HG03432 (cell line): ENCODE measurements around the gene UGT1A1.
"Not testable (repeated sequence)": the region's sequence is repeated elsewhere in the genome, so short reads cannot be mapped to it uniquely, and the experiment has no call there.

Experiments
- ATAC-seq: cut with Tn5 transposase; IDR thresholded peaks from one replicate; pipeline ENCODE4 v1.9.1; 2021; ENCODE audit warnings: mild to moderate bottlenecking, moderate library complexity; ENCODE audit not compliant: unreplicated experiment

Gene UGT1A1

DNA sequence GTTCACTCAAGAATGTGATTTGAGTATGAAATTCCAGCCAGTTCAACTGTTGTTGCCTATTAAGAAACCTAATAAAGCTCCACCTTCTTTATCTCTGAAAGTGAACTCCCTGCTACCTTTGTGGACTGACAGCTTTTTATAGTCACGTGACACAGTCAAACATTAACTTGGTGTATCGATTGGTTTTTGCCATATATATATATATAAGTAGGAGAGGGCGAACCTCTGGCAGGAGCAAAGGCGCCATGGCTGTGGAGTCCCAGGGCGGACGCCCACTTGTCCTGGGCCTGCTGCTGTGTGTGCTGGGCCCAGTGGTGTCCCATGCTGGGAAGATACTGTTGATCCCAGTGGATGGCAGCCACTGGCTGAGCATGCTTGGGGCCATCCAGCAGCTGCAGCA is at the start of gene UGT1A1:
UGT1A1 (plus strand) TSS at position 228 of the 400 bp plus-strand sequence; CDS start at position 246, 18 bp downstream.
- no peak for ATAC-seq

DNA sequence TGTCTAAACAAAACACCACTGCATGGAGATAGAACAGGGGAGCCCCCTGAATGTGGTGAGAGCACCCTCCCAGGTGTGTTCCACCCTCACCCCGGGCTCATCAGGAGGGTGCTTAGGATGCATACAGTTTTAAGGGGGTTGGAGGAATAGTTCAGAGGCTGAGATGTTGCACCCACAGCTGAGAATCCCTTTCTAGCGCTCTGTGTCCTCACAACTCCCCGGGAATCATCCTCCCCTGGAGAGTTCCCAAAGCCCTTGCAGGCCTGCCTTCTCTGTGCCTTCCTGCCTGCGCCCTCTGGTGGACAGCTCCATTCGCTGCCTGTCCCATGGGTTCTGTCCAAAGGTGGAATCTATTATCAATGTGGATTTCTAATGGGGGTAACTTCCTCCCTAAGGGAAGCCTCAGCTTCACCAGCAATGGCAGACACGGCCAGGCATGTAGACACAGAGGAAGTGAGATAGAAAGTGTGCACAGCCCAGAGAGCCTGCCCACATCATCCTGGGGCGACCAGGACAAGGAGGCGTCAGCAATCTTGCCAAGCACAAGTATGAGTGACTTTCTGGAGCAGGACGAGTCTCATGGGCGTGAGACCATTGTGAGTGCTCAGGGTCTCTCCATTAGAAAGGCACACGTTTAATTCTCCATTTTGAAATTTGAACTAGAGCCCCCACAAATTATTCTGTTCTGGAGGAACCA is 48.6 kb upstream of the UGT1A1 start:
- no peak for ATAC-seq

DNA sequence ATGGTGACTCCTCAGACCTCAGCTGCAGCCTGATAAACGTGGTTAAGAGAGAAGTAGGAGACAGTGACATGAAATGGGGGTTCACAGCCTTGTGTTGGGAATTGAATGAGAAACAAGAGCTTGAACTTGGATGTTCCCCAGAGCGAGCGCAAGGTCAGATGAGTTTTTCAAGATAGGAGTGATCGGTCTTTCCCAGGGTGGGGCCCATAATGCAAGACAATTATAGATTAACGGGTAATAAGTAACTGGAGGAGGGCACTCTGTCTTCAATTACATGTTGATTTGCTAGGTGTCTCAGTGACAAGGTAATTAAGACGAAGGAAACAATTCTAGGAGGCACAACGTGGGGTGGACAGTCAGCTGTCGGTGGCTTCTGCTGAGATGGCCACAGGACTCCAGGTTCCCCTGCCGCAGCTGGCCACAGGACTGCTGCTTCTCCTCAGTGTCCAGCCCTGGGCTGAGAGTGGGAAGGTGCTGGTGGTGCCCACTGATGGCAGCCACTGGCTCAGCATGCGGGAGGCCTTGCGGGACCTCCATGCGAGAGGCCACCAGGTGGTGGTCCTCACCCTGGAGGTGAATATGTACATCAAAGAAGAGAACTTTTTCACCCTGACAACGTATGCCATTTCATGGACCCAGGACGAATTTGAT is 47.3 kb upstream of the UGT1A1 start, which contains the start of gene UGT1A5:
UGT1A5 (plus strand) TSS at position 297 of the 651 bp plus-strand sequence; CDS start at position 382, 85 bp downstream.
- ATAC-seq = no peak

DNA sequence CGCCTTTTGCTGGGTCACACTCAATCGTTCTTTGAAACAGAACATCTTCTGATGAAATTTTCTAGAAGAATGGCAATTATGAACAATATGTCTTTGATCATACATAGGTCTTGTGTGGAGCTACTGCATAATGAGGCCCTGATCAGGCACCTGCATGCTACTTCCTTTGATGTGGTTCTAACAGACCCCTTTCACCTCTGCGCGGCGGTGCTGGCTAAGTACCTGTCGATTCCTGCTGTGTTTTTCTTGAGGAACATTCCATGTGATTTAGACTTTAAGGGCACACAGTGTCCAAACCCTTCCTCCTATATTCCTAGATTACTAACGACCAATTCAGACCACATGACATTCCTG is 46.8 kb upstream of the UGT1A1 start:
- ATAC-seq = no peak

DNA sequence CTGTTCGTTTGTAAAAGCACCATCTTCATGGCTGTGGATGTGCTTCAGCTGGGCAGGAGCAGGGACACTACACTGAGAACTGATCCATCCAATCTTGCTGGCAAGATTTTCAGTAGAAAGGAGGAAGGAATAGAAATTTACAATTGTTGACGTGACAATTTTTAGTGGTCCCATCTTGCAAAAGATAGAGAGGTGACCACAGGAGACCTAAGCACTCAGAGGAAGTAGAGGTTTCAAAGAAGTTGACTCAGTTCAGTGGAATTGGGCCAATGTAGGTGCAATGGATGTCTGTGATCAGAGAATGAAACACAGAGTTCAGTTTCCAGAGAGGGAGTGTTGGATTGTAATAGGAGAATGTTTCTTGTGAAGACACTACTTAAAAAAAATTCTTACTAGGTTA is 45.9 kb upstream of the UGT1A1 start:
- no peak for ATAC-seq

DNA sequence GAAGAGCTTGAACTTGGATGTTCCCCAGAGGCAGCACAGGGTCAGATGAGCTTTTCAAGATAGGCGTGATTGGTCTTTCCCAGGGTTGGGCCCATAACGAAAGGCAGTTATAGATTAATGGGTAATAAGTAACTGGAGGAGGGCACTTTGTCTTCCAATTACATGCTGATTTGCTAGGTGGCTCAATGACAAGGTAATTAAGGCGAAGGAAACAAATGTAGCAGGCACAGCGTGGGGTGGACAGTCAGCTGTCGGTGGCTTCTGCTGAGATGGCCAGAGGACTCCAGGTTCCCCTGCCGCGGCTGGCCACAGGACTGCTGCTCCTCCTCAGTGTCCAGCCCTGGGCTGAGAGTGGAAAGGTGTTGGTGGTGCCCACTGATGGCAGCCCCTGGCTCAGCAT is 41.5 kb upstream of the UGT1A1 start, which contains the start of gene UGT1A4:
UGT1A4 (plus strand) TSS at position 185 of the 400 bp plus-strand sequence; CDS start at position 270, 85 bp downstream.
- no peak for ATAC-seq

DNA sequence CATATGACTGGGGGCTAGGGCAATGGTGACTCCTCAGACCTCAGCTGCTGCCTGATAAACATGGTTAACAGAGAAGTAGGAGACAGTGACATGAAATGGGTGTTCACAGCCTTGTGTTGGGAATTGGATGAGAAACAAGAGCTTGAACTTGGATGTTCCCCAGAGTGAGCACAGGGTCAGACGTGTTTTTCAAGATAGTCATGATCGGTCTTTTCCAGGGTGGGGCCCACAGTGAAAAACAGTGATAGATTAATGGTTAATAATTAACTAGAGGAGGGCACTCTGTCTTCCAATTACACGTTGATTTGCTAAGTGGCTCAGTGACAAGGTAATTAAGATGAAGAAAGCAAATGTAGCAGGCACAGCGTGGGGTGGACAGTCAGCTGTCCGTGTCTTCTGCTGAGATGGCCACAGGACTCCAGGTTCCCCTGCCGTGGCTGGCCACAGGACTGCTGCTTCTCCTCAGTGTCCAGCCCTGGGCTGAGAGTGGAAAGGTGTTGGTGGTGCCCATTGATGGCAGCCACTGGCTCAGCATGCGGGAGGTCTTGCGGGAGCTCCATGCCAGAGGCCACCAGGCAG is 31.3 kb upstream of the UGT1A1 start, which contains the start of gene UGT1A3:
UGT1A3 (plus strand) TSS at position 320 of the 579 bp plus-strand sequence; CDS start at position 405, 85 bp downstream.
- no peak for ATAC-seq

DNA sequence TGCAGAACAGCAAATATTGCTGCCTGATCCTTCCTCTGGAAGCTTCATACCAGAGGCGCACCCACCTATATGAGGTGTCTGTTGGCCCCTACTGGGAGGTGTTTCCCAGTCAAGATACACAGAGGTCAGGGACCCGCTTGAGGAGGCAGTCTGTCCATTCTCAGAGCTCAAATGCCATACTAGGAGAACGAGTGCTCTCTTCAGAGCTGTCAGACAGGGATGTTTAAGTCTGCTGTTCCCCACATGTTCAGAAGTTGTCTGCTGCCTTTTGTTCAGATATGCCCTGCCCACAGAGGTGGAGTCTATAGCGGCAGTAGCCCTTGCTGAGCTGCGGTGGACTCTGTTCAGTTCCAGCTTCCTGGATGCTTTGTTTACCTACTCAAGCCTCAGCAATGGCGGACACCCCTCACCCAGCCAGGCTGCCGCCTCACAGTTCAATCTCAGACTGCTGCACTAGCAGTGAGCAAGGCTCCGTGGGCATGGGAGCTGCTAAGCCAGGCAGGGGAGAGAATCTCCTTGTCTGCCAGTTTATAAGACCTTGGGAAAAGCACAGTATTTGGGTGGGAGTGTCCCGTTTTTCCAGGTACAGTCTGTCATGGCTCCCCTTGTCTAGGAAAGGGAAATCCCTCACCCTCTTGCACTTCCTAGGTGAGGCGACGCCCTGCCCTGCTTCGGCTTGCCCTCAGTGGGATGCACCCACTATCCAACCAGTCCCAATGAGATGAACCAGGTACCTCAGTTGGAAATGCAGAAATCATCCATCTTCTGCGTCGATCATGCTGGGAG is 23.0 kb upstream of the UGT1A1 start:
- ATAC-seq = not testable (repeated sequence)

DNA sequence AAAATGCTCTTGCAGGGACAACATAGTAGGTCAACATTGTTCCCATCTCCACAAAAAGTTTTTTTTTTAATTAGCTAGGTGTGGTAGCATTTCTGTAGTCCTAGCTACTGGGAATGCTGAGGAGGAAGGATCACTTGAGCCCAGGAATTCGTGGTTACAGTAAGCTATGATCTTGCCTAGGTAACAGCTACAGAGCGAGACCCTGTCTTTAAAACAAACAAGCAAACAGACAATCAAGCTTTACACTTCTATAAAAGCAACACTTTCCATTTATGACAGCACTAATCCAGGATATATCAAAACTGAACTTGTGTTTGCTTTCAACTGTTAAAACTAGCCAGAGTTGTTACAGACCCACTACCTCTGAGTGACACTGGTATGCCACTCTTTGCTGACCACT is 19.2 kb upstream of the UGT1A1 start:
- ATAC-seq = no peak

DNA sequence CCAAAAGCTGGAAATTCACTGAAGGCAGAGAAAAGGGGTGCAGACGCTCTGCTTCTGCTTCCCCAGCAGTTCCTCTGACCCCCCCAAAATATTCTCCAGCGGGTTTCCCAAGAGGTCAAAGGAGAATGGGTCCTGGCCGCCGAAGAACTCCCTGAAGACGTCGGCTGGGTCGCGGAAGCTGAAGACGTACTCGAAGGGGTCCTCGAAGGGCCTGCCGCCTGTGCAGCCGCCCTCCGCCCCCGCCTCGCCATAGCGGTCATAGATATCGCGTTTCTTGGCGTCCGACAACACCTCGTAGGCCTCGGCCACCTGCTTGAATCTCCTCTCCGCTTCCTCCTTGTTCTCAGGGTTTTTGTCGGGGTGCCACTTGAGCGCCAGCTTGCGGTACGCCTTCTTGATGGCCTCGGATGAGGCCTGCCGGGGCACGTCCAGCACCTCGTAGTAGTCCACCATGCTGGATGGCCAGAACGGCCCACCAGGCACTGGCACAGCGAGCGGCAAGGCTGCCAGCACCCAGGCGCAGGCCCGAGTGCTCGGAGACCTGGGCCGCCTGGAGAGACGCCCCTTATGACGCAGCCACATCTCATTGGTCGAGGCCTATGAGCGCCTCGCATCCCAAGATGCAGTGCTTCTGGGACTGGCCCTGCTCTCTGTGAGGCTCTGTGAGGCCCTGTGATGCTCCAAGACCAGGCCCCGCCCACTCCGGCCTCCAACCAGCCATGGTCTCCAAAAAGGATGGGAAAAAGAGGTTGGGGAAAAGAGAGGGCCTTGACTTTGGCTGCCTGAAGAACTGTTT is 16.4 kb upstream of the UGT1A1 start:
- ATAC-seq = no peak

DNA sequence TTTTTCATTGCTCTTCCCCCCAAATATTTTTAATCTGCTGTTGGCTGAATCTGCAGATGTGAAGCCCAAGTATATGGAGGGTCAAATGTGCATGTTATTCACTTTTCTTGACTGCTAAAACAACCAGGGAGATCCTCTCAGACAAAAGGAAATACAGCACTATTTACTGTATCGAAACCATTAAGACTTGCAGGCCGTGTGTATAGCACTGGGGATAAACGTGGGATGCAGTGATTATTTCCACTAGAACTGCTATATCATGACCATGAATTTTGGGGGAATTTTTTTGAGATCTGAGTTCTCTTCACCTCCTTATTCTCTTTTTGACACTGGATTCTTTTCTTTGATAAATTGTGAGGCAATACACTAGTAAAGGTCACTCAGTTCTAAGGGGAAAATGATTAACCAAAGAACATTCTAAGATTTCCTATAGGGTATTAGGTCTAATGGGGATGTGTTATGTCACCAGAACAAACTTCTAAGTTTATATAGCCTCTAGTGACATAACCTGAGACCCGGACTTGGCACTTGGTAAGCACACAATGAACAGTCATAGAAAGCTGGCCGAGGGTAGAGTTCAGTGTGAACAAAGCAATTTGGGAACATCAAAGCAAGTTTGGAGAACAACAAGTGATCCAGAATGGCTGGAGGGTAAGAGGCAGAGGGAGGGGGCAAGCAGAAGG is 14.9 kb upstream of the UGT1A1 start:
- no peak for ATAC-seq

DNA sequence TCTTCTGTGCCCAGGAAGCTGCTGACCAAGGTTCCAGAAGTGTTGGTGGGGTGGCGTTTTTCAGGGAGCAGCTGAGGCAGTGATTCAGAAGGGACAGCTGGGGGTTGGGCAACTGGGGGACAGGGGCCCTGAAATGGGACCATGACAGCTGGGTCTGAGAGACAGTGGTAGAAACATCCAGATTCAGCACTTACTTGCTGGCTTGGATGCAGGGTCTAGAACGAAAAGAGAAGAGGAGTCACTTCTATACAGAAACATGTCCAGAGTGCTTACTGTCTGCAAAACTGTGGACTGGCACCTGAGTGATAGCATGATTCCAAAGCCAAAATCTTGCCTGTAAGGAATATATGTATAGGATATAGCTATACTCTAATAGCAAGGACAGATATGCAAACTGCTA is 14.2 kb upstream of the UGT1A1 start:
- ATAC-seq = not testable (repeated sequence)

DNA sequence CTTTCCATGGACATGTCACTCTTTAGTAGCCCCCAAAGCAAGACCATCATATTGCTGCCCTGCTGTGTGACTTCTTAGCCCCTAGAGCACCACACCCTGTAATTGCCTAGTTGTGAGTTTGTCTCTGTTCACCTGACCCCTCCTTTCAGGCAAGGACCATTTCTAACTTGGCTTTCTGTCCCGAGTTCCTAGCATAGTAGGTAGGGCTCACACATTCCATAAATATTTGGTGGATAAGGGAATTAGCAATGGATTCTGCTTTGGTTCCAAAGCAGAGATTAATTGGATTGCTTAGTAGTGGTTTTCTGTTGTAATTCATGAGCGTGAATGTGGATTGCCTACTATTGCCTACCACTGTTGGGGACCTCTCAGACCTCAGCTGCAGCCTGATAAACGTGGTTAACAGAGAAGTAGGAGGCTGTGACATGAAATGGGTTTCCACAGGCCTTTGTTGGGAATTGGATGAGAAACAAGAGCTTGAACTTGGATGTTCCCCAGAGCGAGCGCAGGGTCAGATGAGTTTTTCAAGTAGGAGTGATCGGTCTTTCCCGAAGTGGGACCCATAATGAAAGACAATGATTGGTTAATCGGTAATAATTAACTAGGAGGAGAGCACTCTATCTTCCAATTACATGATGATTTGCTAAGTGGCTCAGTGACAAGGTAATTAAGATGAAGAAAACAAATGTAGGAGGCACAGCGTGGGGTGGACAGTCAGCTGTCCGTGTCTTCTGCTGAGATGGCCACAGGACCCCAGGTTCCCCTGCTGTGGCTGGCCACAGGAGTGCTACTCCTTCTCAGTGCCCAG is 13.4 kb upstream of the UGT1A1 start:
- ATAC-seq = no peak

DNA sequence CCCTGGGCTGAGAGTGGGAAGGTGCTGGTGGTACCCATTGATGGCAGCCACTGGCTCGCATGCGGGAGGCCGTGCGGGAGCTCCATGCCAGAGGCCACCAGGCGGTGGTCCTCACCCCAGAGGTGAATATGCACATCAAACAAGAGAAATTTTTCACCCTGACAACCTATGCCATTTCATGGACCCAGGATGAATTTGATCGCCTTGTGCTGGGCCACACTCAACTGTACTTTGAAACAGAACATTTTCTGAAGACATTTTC is 12.9 kb upstream of the UGT1A1 start:
- ATAC-seq = no peak

DNA sequence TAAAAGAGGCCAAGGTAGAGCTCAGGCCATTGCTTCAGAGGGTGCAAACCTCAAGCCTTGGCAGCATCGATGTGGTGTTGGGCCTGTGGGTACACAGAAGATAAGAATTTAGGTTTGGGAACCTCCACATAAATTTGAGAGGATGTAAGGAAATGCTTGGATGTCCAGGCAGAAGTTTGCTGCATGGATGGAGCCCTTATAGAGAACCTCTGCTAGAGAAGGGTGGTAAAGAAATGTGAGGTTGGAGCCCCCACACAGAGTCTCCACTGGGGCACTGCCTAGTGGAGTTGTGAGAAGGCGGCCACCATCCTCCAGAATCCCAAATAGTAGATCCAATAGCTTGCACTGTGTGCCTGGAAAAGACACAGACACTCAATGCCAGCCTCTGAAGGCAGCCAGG is 9.4 kb upstream of the UGT1A1 start:
- ATAC-seq = not testable (repeated sequence)

DNA sequence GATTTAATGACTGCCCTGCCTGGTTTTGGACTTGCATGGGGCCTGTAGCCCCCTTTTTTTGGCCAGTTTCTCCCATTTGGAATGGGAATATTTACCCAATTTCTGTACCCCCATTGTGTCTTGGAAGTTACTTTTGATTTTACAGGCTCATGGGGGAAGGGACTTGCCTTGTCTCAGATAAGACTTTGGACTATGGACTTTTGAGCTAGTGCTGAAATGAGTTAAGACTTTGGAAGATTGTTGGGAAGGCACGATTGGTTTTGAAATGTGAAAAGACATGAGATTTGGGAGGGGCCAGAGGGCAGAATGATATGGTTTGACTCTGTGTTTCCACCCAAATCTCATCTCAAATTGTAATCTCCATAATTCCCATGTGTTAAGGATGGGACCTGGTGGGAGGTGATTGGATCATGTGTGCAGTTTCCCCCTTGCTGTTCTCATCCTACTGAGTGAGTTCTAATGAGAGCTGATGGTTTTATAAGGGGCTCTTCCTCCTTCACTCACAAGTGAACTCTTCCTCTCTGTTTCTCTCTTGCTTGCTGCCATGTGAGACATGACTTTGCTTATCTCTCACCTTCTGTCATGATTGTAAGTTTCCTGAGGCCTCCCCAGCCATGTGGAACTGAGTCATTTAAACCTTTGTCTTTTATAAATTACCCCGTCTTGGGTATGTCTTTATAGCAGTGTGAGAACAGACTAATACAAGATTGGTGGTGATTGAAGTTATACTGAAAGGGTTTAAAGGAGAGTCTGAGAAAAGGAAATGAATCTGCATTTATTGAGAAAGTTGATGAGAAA is 8.7 kb upstream of the UGT1A1 start:
- not testable (repeated sequence) for ATAC-seq

DNA sequence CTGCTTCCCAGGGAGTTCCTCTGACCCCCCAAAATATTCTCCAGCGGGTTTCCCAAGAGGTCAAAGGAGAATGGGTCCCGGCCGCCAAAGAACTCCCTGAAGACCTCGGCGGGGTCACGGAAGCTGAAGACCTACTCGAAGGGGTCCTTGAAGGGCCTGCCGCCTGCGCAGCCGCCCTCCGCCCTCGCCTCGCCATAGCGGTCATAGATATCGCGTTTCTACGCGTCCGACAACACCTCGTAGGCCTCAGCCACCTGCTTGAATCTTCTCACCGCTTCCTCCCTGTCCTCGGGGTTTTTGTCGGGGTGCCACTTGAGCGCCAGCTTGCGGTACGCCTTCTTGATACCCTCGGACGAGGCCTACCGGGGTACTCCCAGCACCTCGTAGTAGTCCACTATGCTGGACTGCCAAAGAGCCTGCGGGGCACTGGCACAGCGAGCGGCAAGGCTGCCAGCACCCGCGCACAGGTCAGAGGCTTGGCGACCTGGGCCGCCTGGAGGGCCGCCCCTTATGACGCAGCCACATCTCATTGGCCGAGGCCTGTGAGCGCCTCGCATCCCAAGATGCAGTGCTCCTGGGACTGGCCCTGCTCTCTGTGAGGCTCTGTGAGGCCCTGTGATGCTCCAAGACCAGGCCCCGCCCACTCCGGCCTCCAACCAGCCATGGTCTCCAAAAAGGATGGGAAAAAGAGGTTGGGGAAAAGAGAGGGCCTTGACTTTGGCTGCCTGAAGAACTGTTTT is 5.0 kb upstream of the UGT1A1 start:
- ATAC-seq = no peak
